Measurements from ENCODE around the gene CSF2.
"Not testable (repeated sequence)": the region's sequence is repeated elsewhere in the genome, so short reads cannot be mapped to it uniquely, and the experiment has no call there.

- not testable (repeated sequence) for TF ChIP-seq EZH2phosphoT487 (IDR thresholded peaks at IDR 0.05; ENCODE audit: borderline replicate concordance, low read length); CTCF (IDR thresholded peaks at IDR 0.05; ENCODE audit: low read depth, low read length, poor library complexity, severe bottlenecking)
Measured at GRCh38 chr5:132120717-132121116, 47.1 kb downstream of the CSF2 start.

Data from DOHH2 (cell line).